Mesendoderm (in vitro differentiated cells): ENCODE results near the gene SFXN3.

Experiments
- DNase-seq: peaks from one replicate; pipeline ENCODE4 v3.0.0; 2013
- H2AK5ac ChIP-seq: 2 replicates; pipeline ENCODE4 v1.6.1; 2013; ENCODE audit warnings: low read length, inconsistent platforms
- H2BK120ac ChIP-seq: 2 replicates; pipeline ENCODE4 v1.6.1; 2013; ENCODE audit warnings: low read depth, mild to moderate bottlenecking, low read length, moderate library complexity, mixed read lengths
- H2BK15ac ChIP-seq: replicated peaks from 2 replicates; pipeline ENCODE4 v1.6.1; 2013; ENCODE audit warnings: low read depth, mild to moderate bottlenecking, moderate library complexity
- H2BK5ac ChIP-seq: 2 replicates; pipeline ENCODE4 v1.6.1; 2013; ENCODE audit warnings: low read length, inconsistent platforms
- H3K18ac ChIP-seq: 2 replicates; pipeline ENCODE4 v1.6.1; 2013; ENCODE audit warnings: mild to moderate bottlenecking, low read length, mixed read lengths
- H3K23ac ChIP-seq: one replicate; pipeline ENCODE4 v1.6.1; 2013; ENCODE audit warnings: low read length
- H3K27ac ChIP-seq: 2 replicates; pipeline ENCODE4 v1.5.1; 2013; ENCODE audit warnings: low read depth, mild to moderate bottlenecking, inconsistent platforms, low read length, moderate library complexity
- H3K27me3 ChIP-seq: 2 replicates; pipeline ENCODE4 v1.6.1; 2013; ENCODE audit warnings: low read length, control low read depth, mild to moderate bottlenecking, inconsistent platforms; ENCODE audit not compliant: insufficient read depth, poor library complexity
- H3K36me3 ChIP-seq: 2 replicates; pipeline ENCODE4 v1.6.1; 2013; ENCODE audit warnings: low read length, inconsistent platforms; ENCODE audit not compliant: control insufficient read depth, insufficient read depth
- H3K4ac ChIP-seq: one replicate; pipeline ENCODE4 v1.6.1; 2013; ENCODE audit warnings: low read depth, mild to moderate bottlenecking, low read length, moderate library complexity
- H3K4me1 ChIP-seq: 2 replicates; pipeline ENCODE4 v1.6.1; 2013; ENCODE audit warnings: low read depth, low read length, inconsistent platforms; ENCODE audit not compliant: control insufficient read depth
- H3K4me2 ChIP-seq: 2 replicates; pipeline ENCODE4 v1.6.1; 2013; ENCODE audit warnings: low read length
- H3K4me3 ChIP-seq: 2 replicates; pipeline ENCODE4 v1.5.1; 2013; ENCODE audit warnings: mild to moderate bottlenecking, low read length
- H3K56ac ChIP-seq: one replicate; pipeline ENCODE4 v1.6.1; 2013; ENCODE audit warnings: low read length
- H3K79me1 ChIP-seq: 2 replicates; pipeline ENCODE4 v1.6.1; 2013; ENCODE audit warnings: low read length, inconsistent platforms
- H3K79me2 ChIP-seq: 2 replicates; pipeline ENCODE4 v1.6.1; 2013; ENCODE audit warnings: mild to moderate bottlenecking, low read length; ENCODE audit not compliant: control insufficient read depth, insufficient read depth
- H3K9ac ChIP-seq: 2 replicates; pipeline ENCODE4 v1.6.1; 2013; ENCODE audit warnings: low read length, inconsistent platforms
- H4K5ac ChIP-seq: one replicate; pipeline ENCODE4 v1.6.1; 2013; ENCODE audit warnings: low read length
- H4K8ac ChIP-seq: one replicate; pipeline ENCODE4 v1.6.1; 2013; ENCODE audit warnings: low read depth, mild to moderate bottlenecking, control low read depth, low read length, moderate library complexity
- WGBS: extraction: QIAGEN DNeasy Blood & Tissue Kit; methylation state at CpG from one replicate; pipeline ENCODE4 v1.1.7; 2013; ENCODE audit warnings: low lambda C conversion rate, missing lambda C conversion rate; ENCODE audit not compliant: insufficient coverage; ENCODE audit errors: extremely low coverage; 5-methylcytosine and 5-hydroxymethylcytosine counted together

SFXN3 gene

GRCh38 chr10:101072923-101073322 lies 41.9 kb downstream of the SFXN3 start:
- no peak overlapping the region for H3K56ac ChIP-seq
- H3K9ac ChIP-seq, result no peak overlapping the region
- H3K4ac ChIP-seq, result no peak overlapping the region
- H4K5ac ChIP-seq, result no peak overlapping the region
- H2BK5ac ChIP-seq, result no peak overlapping the region
- H3K27me3 ChIP-seq, result peaks cover 9% of the 10 kb centered on the region
- H3K79me2 ChIP-seq, result no peaks in the 10 kb centered on the region
- H3K23ac ChIP-seq, result peak overlapping the region; percentile 89
- DNase-seq, result no peak
- H3K4me1 ChIP-seq, result peaks cover 7% of the 10 kb centered on the region
- H3K27ac ChIP-seq, result no peak overlapping the region
- H3K36me3 ChIP-seq, result no peaks in the 10 kb centered on the region
- no peak overlapping the region for H2AK5ac ChIP-seq
- no peak overlapping the region for H3K18ac ChIP-seq
- no CpG with 5 or more reads among the region's 9 CpGs for WGBS
- H3K79me1 ChIP-seq, result no peaks in the 10 kb centered on the region
- H3K4me3 ChIP-seq, result no peak overlapping the region
- no peak overlapping the region for H3K4me2 ChIP-seq
- H2BK120ac ChIP-seq, result no peak overlapping the region
- no peak overlapping the region for H4K8ac ChIP-seq
- no peak overlapping the region for H2BK15ac ChIP-seq

- DNase-seq, result no peak
- Histone ChIP-seq H3K4me3 (no peak overlapping the region), H3K4me2 (no peak overlapping the region), H3K56ac (no peak overlapping the region), H3K9ac (no peak overlapping the region), H2AK5ac (no peak overlapping the region), H3K36me3 (no peaks in the 10 kb centered on the region), H2BK5ac (no peak overlapping the region), H3K23ac (no peak overlapping the region), H3K27ac (no peak overlapping the region), H4K5ac (no peak overlapping the region), H2BK120ac (no peak overlapping the region), H3K4ac (no peak overlapping the region), H2BK15ac (no peak overlapping the region), H3K18ac (no peak overlapping the region), H3K4me1 (peaks cover 7% of the 10 kb centered on the region), H4K8ac (no peak overlapping the region), H3K79me1 (no peaks in the 10 kb centered on the region), H3K79me2 (no peaks in the 10 kb centered on the region), H3K27me3 (peaks cover 9% of the 10 kb centered on the region)
- WGBS, result no CpG with 5 or more reads among the region's 13 CpGs
These were observed 42.6 kb downstream of the SFXN3 start for GRCh38 chr10:101073631-101074030.

DNA sequence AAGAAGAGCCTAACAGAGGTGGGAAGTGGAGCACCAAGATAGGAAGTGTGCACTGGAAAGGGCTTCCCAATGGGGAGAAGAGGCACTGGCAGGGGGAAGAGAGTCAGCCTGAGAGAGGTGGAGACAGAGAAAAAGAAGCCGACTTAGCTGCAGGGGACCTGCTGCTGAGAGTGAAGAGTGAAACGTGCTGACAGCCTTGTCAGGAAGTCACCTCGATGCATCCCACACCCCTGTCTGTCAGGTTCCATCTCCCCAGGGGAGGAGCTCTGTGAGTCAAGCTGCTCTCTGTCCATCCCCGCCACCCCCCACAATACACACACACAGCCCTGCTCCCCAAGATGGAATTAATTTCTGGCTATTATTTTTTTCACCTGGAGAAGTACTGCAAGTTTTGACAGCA lies 44.7 kb downstream of the SFXN3 start:
- peaks cover 7% of the 10 kb centered on the region for H3K4me1 ChIP-seq
- H3K9ac ChIP-seq, result no peak overlapping the region
- DNase-seq, result no peak
- no peak overlapping the region for H4K5ac ChIP-seq
- no peak overlapping the region for H2BK120ac ChIP-seq
- no CpG with 5 or more reads among the region's 4 CpGs for WGBS
- no peak overlapping the region for H3K4ac ChIP-seq
- no peak overlapping the region for H3K27ac ChIP-seq
- no peaks in the 10 kb centered on the region for H3K36me3 ChIP-seq
- H3K4me2 ChIP-seq, result no peak overlapping the region
- H4K8ac ChIP-seq, result no peak overlapping the region
- H3K27me3 ChIP-seq, result peaks cover 9% of the 10 kb centered on the region
- H2BK15ac ChIP-seq, result no peak overlapping the region
- no peak overlapping the region for H3K56ac ChIP-seq
- no peaks in the 10 kb centered on the region for H3K79me2 ChIP-seq
- no peak overlapping the region for H3K18ac ChIP-seq
- no peak overlapping the region for H3K4me3 ChIP-seq
- no peak overlapping the region for H2BK5ac ChIP-seq
- H3K79me1 ChIP-seq, result no peaks in the 10 kb centered on the region
- no peak overlapping the region for H3K23ac ChIP-seq
- H2AK5ac ChIP-seq, result no peak overlapping the region

GRCh38 chr10:101076630-101077029 lies 45.6 kb downstream of the SFXN3 start:
- H3K27ac ChIP-seq, result no peak overlapping the region
- H3K27me3 ChIP-seq, result peaks cover 9% of the 10 kb centered on the region
- no peak overlapping the region for H2BK120ac ChIP-seq
- H3K4me1 ChIP-seq, result peaks cover 7% of the 10 kb centered on the region
- no peak overlapping the region for H3K23ac ChIP-seq
- H3K9ac ChIP-seq, result no peak overlapping the region
- H3K18ac ChIP-seq, result no peak overlapping the region
- H3K4me3 ChIP-seq, result no peak overlapping the region
- no peak overlapping the region for H3K4me2 ChIP-seq
- no peak overlapping the region for H4K8ac ChIP-seq
- no peak overlapping the region for H2AK5ac ChIP-seq
- no peaks in the 10 kb centered on the region for H3K36me3 ChIP-seq
- H3K4ac ChIP-seq, result no peak overlapping the region
- no peaks in the 10 kb centered on the region for H3K79me2 ChIP-seq
- WGBS, result no CpG with 5 or more reads among the region's 5 CpGs
- H2BK15ac ChIP-seq, result no peak overlapping the region
- no peak for DNase-seq
- H3K79me1 ChIP-seq, result no peaks in the 10 kb centered on the region
- H2BK5ac ChIP-seq, result no peak overlapping the region
- no peak overlapping the region for H4K5ac ChIP-seq
- no peak overlapping the region for H3K56ac ChIP-seq

DNA sequence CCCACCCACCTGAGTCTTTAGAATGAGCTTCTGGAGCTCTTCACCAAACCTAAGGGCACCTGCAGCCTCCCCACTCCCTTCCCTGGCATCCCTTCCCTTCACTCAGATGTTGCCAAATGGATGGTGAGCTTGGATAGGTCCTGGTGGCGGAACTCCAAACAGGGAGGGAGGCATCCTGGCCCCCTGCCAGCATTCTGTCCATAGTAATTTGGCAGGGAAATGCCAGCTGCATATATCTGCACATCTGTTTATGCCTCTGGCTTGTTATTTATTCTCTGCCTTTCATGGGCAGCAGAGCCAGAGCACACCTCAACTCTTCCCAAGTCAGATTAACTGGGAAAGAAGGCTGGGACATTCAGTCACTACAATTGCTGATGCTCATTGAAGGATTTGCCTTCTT lies 48.8 kb downstream of the SFXN3 start:
- Histone ChIP-seq H3K79me2 (no peaks in the 10 kb centered on the region), H3K27ac (no peak overlapping the region), H3K36me3 (no peaks in the 10 kb centered on the region), H3K4me1 (peaks cover 7% of the 10 kb centered on the region), H4K5ac (no peak overlapping the region), H3K56ac (no peak overlapping the region), H2AK5ac (no peak overlapping the region), H2BK5ac (no peak overlapping the region), H3K4me3 (no peak overlapping the region), H3K4ac (no peak overlapping the region), H3K79me1 (no peaks in the 10 kb centered on the region), H2BK120ac (no peak overlapping the region), H2BK15ac (no peak overlapping the region), H3K23ac (no peak overlapping the region), H4K8ac (no peak overlapping the region), H3K4me2 (no peak overlapping the region), H3K18ac (no peak overlapping the region), H3K27me3 (no peaks in the 10 kb centered on the region), H3K9ac (no peak overlapping the region)
- WGBS, result no CpG with 5 or more reads among the region's 1 CpG
- no peak for DNase-seq
